Daoy (cell line): ENCODE data around the gene FBXO41. TPM values are rescaled to one million over a fixed set of nuclear protein-coding genes. Genes with fewer than 3 reads are reported as not detected.
A peak's percentile ranks its signal among the peaks of the same experiment; 100 is the strongest.

ENCODE experiments used
- DNase-seq: peaks from one replicate; pipeline ENCODE4 v3.0.0-alpha.2; 2015; ENCODE audit warnings: low read depth
- total RNA-seq: library from RNA; depleted of rRNA; stranded (reverse); fragments of >200 nt; shearing (Covaris generic); gene quantifications from 2 replicates; pipeline ENCODE4 v1.2.3, GENCODE V29; 2014

Gene FBXO41
- total RNA-seq, 1 experiment from 2014 or later: 1.3 TPM

GRCh38 chr2:73243884-73244570, 40.3 kb downstream of the FBXO41 start:
- DNase-seq: peak; percentile 75

- no peak for DNase-seq
Measured at GRCh38 chr2:73239776-73240175, 44.5 kb downstream of the FBXO41 start.

GRCh38 chr2:73238976-73239375, 45.3 kb downstream of the FBXO41 start:
- no peak for DNase-seq

GRCh38 chr2:73238149-73238548, 46.1 kb downstream of the FBXO41 start:
- no peak for DNase-seq

- no peak for DNase-seq
Measured at GRCh38 chr2:73237168-73237567, 47.1 kb downstream of the FBXO41 start.

- no peak for DNase-seq
Measured at GRCh38 chr2:73235315-73236028, 48.8 kb downstream of the FBXO41 start.

GRCh38 chr2:73233932-73234832, 50.1 kb downstream of the FBXO41 start, which contains the start of gene CCT7:
Gene CCT7 (plus strand): TSS chr2:73234308. CDS start chr2:73234379, 71 bp downstream.
- DNase-seq: peak; percentile 91

- DNase-seq: peak; percentile 99
Measured at GRCh38 chr2:73233154-73233931, 50.9 kb downstream of the FBXO41 start, which contains the start of gene PRADC1. Gene PRADC1 (minus strand): TSS chr2:73233239. CDS start chr2:73233160, 79 bp downstream.

- DNase-seq: no peak
Measured at GRCh38 chr2:73232403-73233153, 51.7 kb downstream of the FBXO41 start.

- no peak for DNase-seq
Measured at GRCh38 chr2:73228631-73229030, 55.6 kb downstream of the FBXO41 start.

GRCh38 chr2:73227086-73227485, 57.2 kb downstream of the FBXO41 start:
- no peak for DNase-seq

- no peak for DNase-seq
Measured at GRCh38 chr2:73225513-73226360, 58.5 kb downstream of the FBXO41 start.

- DNase-seq: no peak
Measured at GRCh38 chr2:73223821-73224220, 60.5 kb downstream of the FBXO41 start.

- peak; percentile 44 for DNase-seq
Measured at GRCh38 chr2:73218298-73218697, 66.0 kb downstream of the FBXO41 start.

GRCh38 chr2:73217826-73218225, 66.5 kb downstream of the FBXO41 start:
- no peak for DNase-seq

GRCh38 chr2:73217160-73217559, 67.1 kb downstream of the FBXO41 start:
- no peak for DNase-seq

GRCh38 chr2:73215254-73215653, 69.0 kb downstream of the FBXO41 start:
- DNase-seq: no peak

- peak; percentile 85 for DNase-seq
Measured at GRCh38 chr2:73214120-73215035, 69.9 kb downstream of the FBXO41 start, which contains the start of gene SMYD5. Gene SMYD5 (plus strand): TSS chr2:73214245. CDS start chr2:73214267, 22 bp downstream.
